Upper lobe of left lung (tissue), 6 donors: ENCODE measurements around the gene ANKRD23. TPM values are rescaled to one million over a fixed set of nuclear protein-coding genes. Genes with fewer than 3 reads are reported as not detected.
A peak's percentile ranks its signal among the peaks of the same experiment; 100 is the strongest.

Experiments used
- ATAC-seq, 2 donors: fragments of 200-7000 bp; cut with Tn5 transposase; one replicate each; pipeline ENCODE4 v1.9.1; 2022; ENCODE audit warnings: mild to moderate bottlenecking in 2 of 2, moderate library complexity in 2 of 2; ENCODE audit not compliant: low FRiP score in 2 of 2
- DNase-seq, 2 donors: peaks; one replicate each; pipeline ENCODE4 v3.0.0-alpha.2; 2019 to 2020
- H3K27ac ChIP-seq, 4 donors: fragments of 200-600 bp; sonication (generic); one replicate each; pipeline ENCODE4 v1.5.1; 2016 to 2019
- H3K27me3 ChIP-seq, 4 donors: fragments of 200-600 bp; sonication (generic); one replicate each; pipeline ENCODE4 v1.5.1; 2017 to 2019
- H3K36me3 ChIP-seq, 4 donors: fragments of 200-600 bp; sonication (generic); one replicate each; pipeline ENCODE4 v1.5.1; 2016 to 2019
- H3K4me1 ChIP-seq, 4 donors: fragments of 200-600 bp; sonication (generic); one replicate each; pipeline ENCODE4 v1.5.1; 2018 to 2019
- H3K4me3 ChIP-seq, 4 donors: fragments of 200-600 bp; sonication (generic); one replicate each; pipeline ENCODE4 v1.5.1; 2017 to 2019; ENCODE audit warnings: mild to moderate bottlenecking in 2 of 4, moderate library complexity in 1 of 4
- H3K9me3 ChIP-seq, 4 donors: fragments of 200-600 bp; sonication (generic); one replicate each; pipeline ENCODE4 v1.5.1; 2018 to 2019
- EP300 ChIP-seq, 4 donors: sonication (generic); formaldehyde crosslinking; IDR thresholded peaks; one replicate each; pipeline ENCODE4 v1.5.1; 2017; ENCODE audit warnings: antibody characterized with exemption in 4 of 4, control low read depth in 2 of 4
- POLR2A ChIP-seq, 4 donors: fragments of 450-650 bp; IDR thresholded peaks; one replicate each; pipeline ENCODE4 v1.5.1; 2016 to 2017; ENCODE audit warnings: antibody characterized with exemption in 4 of 4, mild to moderate bottlenecking in 2 of 4
- POLR2AphosphoS5 ChIP-seq, 2 donors: sonication (generic); formaldehyde crosslinking; IDR thresholded peaks; one replicate each; pipeline ENCODE4 v1.5.1; 2017; ENCODE audit warnings: antibody characterized with exemption in 2 of 2
- WGBS, 2 donors: methylation state at CpG; one replicate each; pipeline ENCODE4 v1.1.5; 2017 to 2018; 5-methylcytosine and 5-hydroxymethylcytosine counted together
- total RNA-seq, 6 donors: library from RNA; depleted of rRNA in 4 of 6; stranded (reverse); fragments of >200 nt in 4 of 6; gene quantifications; one replicate each; pipeline versions ENCODE4 v1.1.0 to v1.2.1, GENCODE V29; 2016 to 2021
- TF ChIP-seq, protein P1 (sequence below), 6 experiments: fragments of 450-650 bp in 4 of 6; fragments of 200-600 bp in 2 of 6; sonication (generic) in 2 of 6; IDR thresholded peaks; one replicate each; pipeline ENCODE4 v1.5.1; 2016 to 2019; ENCODE audit warnings: antibody characterized with exemption in 6 of 6
- donor health status: DM: no; HTN: no; CAD: no; lungs with moderate emphysema.
- donor health status: DM: no; HTN: yes; CAD: no; lungs with severe emphysema.

Gene ANKRD23
- total RNA-seq, 6 donors from 2014 or later = 2.0 to 27.2 (median 2.8) TPM

DNA sequence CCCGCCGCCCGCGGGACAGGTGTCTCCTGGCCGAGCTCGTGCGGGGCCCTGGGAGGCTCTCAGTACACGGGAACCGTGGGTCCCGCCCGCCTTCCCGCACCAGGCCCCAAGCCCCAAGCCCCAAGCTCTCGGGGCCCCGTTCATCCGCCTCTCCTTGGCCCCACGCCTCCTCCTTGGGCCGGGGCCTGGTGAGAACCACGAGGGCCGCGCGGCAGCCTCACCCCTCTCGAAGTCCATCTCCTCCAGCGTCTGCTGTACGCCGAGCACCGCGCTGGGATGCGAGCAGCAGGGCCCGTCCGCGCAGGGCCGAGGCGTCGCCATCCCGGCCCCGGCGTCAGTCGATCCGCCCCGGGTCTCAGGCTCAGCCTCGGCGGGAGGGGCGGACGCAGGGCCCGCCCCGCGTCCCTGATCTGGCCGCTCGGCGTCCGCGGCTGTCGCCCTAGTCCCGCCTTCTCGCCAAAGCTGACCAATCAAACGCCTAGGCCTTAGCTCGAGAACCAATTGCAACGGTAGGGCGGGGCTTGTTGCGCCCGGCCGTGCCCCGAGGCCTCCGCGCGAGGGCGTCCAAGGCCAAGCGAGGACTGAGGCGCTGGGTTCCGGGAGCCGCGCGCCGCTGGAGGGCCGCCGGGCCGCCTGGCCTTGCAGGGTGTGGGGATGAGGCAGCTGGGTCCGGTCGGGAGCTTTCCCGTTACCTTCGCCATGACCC lies 14.0 kb upstream of the ANKRD23 start, which contains the start of gene ANKRD39:
Gene ANKRD39, minus strand, starts transcription at position 350 of the 706 bp plus-strand sequence. Its CDS starts 29 bp downstream, at position 321.
- WGBS, 2 donors = 0 to 1% methylated on average over 12 to 51 of the region's 81 CpGs
- TF ChIP-seq, protein P1, sequence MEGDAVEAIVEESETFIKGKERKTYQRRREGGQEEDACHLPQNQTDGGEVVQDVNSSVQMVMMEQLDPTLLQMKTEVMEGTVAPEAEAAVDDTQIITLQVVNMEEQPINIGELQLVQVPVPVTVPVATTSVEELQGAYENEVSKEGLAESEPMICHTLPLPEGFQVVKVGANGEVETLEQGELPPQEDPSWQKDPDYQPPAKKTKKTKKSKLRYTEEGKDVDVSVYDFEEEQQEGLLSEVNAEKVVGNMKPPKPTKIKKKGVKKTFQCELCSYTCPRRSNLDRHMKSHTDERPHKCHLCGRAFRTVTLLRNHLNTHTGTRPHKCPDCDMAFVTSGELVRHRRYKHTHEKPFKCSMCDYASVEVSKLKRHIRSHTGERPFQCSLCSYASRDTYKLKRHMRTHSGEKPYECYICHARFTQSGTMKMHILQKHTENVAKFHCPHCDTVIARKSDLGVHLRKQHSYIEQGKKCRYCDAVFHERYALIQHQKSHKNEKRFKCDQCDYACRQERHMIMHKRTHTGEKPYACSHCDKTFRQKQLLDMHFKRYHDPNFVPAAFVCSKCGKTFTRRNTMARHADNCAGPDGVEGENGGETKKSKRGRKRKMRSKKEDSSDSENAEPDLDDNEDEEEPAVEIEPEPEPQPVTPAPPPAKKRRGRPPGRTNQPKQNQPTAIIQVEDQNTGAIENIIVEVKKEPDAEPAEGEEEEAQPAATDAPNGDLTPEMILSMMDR (IDR thresholded peaks at IDR 0.05) = peak; percentile 74 to 99 (median 98)
- TF ChIP-seq POLR2A (IDR thresholded peaks at IDR 0.05) (peak in 2 of 4 donors; percentile 79 to 91), EP300 (IDR thresholded peaks at IDR 0.05) (no peak), POLR2AphosphoS5 (IDR thresholded peaks at IDR 0.05) (peak; percentile 52 to 81)
- H3K9me3 ChIP-seq = no peaks in the 10 kb centered on the region
- peaks cover 0 to 39% (median 34%) of the 10 kb centered on the region in 4 donors for H3K36me3 ChIP-seq
- ATAC-seq = peak; percentile 97 to 98
- no peaks in the 10 kb centered on the region for H3K27me3 ChIP-seq
- peak; percentile 98 for DNase-seq
- H3K4me1 ChIP-seq = peaks cover 17 to 40% (median 26%) of the 10 kb centered on the region in 4 donors
- H3K27ac ChIP-seq = peak within 1 kb of the TSS; percentile 63 to 86 (median 82)
- H3K4me3 ChIP-seq = peak within 1 kb of the TSS; percentile 64 to 86 (median 80)

DNA sequence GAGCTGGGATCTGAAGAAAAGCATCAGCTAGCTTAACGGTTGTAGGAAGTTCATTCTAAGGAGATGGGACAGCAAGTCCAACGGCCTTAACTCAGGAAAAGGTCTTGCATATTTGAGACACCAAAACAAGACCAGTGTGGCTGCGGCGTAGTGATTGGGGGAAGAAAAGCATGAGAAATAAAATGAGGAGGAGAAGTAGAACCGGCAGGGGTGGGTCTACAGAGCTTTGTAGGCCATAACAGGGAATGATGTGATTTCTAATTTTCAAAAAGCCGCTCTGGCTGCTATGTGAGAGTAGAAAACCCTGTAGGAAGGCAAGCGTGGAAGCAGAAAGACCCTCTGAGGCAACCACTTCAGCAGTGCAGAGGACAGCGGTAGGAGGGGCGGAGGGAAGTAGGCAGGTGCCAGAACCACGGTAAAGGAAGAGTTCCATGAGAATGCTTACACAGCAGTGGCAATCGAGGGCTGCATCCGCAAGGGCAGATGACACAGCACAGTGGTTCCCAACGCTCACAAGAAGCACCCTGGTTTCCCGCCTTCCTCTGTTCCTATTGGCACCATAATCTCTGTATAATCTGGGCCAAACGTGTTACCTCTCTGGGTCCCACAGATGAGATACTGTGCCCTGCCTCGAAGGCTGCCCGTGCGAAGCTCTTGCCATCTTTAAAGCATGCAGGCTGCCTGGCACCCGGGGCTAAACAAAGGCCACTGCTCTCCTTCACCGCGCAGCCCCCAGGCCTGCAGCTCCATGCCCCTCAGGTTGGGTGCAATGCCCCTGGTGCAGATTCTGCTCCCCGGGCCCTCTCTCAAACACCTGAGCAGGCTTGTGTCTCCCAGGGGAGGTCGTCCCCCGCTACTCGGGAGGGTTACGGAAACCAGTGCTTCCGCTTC lies 13.2 kb upstream of the ANKRD23 start:
- Histone ChIP-seq H3K4me3 (peak overlapping the region; percentile 64 to 86 (median 80)), H3K27ac (peak overlapping the region; percentile 63 to 86 (median 82)), H3K27me3 (no peaks in the 10 kb centered on the region), H3K36me3 (peaks cover 0 to 39% (median 32%) of the 10 kb centered on the region in 4 donors), H3K4me1 (peaks cover 17 to 40% (median 24%) of the 10 kb centered on the region in 4 donors), H3K9me3 (no peaks in the 10 kb centered on the region)
- ATAC-seq (peak in 1 of 2 donors; percentile 3), DNase-seq (peak in 1 of 2 donors; percentile 60)
- TF ChIP-seq POLR2A (IDR thresholded peaks at IDR 0.05) (no peak), EP300 (IDR thresholded peaks at IDR 0.05) (no peak), POLR2AphosphoS5 (IDR thresholded peaks at IDR 0.05) (no peak)
- TF ChIP-seq, protein P1 (IDR thresholded peaks at IDR 0.05) = no peak
- WGBS, 2 donors = 18 to 38% methylated on average over 11 to 25 of the region's 27 CpGs

DNA sequence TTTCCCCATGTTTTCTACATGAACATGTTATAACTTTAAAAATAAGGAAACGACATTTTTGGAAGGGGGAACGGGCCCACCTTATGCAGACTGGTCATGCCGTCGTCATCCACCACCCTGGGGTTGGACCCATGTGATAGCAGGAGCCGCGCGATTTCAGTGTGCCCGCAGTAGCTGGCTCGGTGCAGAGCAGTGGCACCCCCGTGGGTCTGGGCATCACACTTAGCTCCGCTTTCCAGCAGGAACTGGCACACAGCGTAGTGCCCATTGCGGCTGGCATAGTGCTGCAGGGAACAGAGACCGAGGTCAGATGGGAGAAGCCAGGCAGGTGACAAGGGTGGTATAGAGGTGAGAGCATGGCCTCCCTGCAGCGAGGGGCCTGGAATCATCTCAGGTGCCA lies 9.5 kb upstream of the ANKRD23 start:
- H3K27me3 ChIP-seq = no peaks in the 10 kb centered on the region
- ATAC-seq (no peak), DNase-seq (peak in 1 of 2 donors; percentile 55)
- peaks cover 5 to 53% (median 42%) of the 10 kb centered on the region in 4 donors for H3K36me3 ChIP-seq
- no peak overlapping the region for H3K4me3 ChIP-seq
- no peaks in the 10 kb centered on the region for H3K9me3 ChIP-seq
- WGBS, 2 donors = 93 to 97% methylated on average over 10 to 15 of the region's 15 CpGs
- H3K27ac ChIP-seq = no peak overlapping the region
- peaks cover 7 to 14% (median 9%) of the 10 kb centered on the region in 4 donors for H3K4me1 ChIP-seq
- TF ChIP-seq EP300 (IDR thresholded peaks at IDR 0.05) = no peak
- TF ChIP-seq, protein P1 (IDR thresholded peaks at IDR 0.05) = no peak

DNA sequence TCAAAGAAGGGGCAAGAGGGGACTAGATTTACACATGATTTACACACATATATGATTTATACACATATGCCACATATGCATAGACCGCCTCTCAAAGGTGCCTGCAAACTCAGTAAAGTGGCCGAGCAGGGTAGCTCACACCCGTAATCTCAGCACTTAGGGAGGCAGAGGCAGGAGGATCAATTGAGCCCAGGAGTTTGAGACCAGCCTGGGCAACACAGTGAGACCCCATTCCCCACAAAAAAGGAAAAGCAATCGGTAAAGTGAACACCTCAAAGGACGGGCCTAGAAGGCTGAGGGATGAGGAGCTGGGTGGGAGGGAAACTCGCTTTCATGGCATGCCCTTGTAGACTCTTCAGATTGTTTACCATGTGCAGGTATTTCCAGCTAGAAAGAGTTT lies 8.8 kb upstream of the ANKRD23 start:
- H3K27ac ChIP-seq = no peak overlapping the region
- H3K36me3 ChIP-seq = peaks cover 7 to 59% (median 47%) of the 10 kb centered on the region in 4 donors
- ATAC-seq = no peak
- no peak for DNase-seq
- 89 to 91% methylated on average over 6 of the region's 6 CpGs for WGBS, 2 donors
- no peaks in the 10 kb centered on the region for H3K9me3 ChIP-seq
- H3K4me1 ChIP-seq = peaks cover 7 to 13% (median 9%) of the 10 kb centered on the region in 4 donors
- no peaks in the 10 kb centered on the region for H3K27me3 ChIP-seq
- TF ChIP-seq POLR2A (IDR thresholded peaks at IDR 0.05) (no peak), POLR2AphosphoS5 (IDR thresholded peaks at IDR 0.05) (no peak), EP300 (IDR thresholded peaks at IDR 0.05) (no peak)
- TF ChIP-seq, protein P1 (IDR thresholded peaks at IDR 0.05) = no peak
- H3K4me3 ChIP-seq = no peak overlapping the region
